GM18861 (cell line): ENCODE measurements around the gene KHDRBS1.
"Not testable (repeated sequence)": the region's sequence is repeated elsewhere in the genome, so short reads cannot be mapped to it uniquely, and the experiment has no call there.

Experiments
- ATAC-seq: cut with Tn5 transposase; IDR thresholded peaks from one replicate; pipeline ENCODE4 v1.9.1; 2021; ENCODE audit not compliant: unreplicated experiment

Gene KHDRBS1

DNA sequence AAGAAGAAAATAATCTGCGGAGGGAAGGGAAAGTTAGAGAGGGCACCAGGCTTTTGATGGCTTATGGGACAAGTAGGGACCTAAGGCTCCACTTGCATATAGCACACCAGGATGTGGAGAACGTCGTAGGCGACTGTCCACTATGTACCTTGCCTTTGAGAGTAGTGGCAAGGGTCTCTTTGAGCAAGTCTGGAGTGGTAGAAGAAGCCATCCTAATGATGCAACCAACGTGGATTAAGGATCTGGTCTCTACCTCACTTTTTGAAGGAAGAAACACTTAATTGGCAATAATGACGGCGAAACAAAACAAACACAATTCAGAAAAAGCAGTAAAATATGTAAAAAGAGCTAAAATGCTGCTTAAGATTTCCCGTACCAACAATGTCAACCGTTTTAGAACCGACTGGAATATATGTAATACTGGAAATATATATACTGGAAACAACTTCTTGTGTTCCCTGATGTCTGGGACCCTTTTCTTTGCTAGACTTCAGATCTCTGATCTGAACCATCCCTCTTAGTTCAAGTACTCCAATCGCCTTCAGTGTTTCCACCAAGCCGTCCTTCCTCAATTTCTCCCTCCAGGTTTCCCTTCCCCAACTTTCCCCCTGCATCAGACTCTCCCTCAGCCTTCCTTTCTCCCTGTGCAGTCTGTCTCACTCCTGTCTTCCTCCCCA lies 821 bp upstream of the KHDRBS1 start:
- no peak for ATAC-seq

GRCh38 chr1:32014199-32014947 lies 705 bp downstream of the KHDRBS1 start:
- peak; percentile 25 for ATAC-seq

DNA sequence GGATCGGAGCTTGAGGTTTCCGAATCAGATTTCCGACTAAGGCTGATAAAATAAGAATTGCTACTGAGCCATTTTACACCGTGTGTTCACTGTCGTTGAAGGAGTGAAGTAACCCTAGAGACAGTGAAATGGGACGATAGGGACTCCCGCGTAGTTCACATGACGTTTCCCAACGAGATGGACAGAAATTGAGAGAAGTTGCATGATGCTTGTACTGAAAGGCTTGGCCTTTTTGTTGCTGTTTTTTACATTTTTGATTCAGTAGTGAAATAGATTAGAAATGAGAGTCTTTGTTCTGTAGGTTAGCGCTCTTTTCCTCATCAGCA lies 1.2 kb downstream of the KHDRBS1 start:
- ATAC-seq, result no peak

- ATAC-seq, result no peak
These were observed 6.7 kb downstream of the KHDRBS1 start for GRCh38 chr1:32020339-32020738.

GRCh38 chr1:32021574-32022018 lies 7.9 kb downstream of the KHDRBS1 start:
- not testable (repeated sequence) for ATAC-seq

DNA sequence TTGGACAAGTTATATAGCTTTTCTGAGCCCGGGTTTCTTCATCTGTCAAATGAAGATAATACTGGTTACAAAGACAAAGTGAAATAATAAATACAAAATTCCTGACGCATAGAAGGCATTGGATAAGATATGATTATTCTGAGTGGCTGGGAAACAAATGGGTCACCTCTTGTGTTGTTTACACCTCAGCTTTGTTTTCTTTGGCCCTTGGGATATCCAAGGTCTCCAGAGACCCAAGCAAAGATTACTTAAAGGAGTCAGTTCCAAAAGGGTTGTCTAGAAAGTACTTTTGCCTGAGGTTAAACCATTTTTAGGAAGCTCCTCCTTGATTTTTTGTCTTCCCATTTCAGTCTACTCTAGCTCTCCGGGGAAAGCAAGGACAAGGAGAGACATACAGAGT lies 9.7 kb downstream of the KHDRBS1 start:
- no peak for ATAC-seq

DNA sequence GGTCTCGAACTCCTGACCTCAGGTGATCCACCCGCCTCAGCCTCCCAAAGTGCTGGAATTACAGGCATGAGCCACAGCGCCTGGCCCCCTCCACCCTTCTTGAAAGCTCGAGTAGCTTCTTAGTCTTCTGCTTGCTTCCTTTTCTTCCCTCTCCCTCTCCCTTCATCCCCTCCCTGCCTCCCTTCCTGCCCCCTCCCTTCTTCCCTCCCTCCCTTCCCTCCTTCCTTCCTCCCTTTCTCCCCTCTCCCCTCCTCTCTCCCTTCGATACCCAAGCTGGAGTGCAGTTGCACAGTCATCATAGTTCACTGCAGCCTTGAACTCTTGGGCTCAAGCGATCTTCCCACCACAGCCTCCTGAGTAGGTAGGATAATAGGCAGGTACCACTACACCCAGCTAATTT lies 11.8 kb downstream of the KHDRBS1 start:
- no peak for ATAC-seq

GRCh38 chr1:32028746-32029145 lies 15.1 kb downstream of the KHDRBS1 start:
- no peak for ATAC-seq

- no peak for ATAC-seq
These were observed 18.1 kb downstream of the KHDRBS1 start for GRCh38 chr1:32031578-32032274.

DNA sequence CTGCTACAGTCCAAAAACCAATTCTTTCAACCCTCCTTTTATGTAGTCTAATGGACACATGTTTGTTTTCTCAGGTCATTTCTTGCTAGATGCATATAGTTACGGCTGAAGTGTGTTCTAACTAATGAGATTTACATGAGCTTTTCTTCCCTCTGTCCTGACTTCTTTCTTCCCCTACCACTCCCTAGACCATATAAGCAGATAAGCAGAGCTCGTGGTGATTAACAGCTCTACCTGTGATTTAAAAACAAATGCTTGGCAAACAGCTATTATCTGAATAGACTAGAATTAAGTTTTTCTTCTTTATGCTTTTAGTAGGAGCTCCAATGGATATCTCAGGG lies 18.6 kb downstream of the KHDRBS1 start:
- no peak for ATAC-seq

- ATAC-seq, result no peak
These were observed 21.5 kb downstream of the KHDRBS1 start for GRCh38 chr1:32035119-32035518.

- no peak for ATAC-seq
These were observed 27.0 kb downstream of the KHDRBS1 start for GRCh38 chr1:32040711-32041110.

DNA sequence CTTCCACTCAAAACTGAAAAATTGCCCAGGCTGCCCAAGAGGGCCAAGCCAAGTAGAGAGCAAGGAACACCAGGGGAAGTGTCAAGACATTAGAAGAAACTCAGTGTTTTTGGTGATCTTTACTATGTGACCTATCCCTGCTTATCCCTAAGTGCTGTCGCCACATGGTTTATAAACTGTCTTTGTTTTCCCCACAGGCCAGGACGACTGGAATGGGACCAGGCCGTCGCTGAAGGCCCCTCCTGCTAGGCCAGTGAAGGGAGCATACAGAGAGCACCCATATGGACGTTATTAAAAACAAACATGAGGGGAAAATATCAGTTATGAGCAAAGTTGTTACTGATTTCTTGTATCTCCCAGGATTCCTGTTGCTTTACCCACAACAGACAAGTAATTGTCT lies 28.7 kb downstream of the KHDRBS1 start:
- no peak for ATAC-seq

- no peak for ATAC-seq
These were observed 30.6 kb downstream of the KHDRBS1 start for GRCh38 chr1:32044234-32044633.

DNA sequence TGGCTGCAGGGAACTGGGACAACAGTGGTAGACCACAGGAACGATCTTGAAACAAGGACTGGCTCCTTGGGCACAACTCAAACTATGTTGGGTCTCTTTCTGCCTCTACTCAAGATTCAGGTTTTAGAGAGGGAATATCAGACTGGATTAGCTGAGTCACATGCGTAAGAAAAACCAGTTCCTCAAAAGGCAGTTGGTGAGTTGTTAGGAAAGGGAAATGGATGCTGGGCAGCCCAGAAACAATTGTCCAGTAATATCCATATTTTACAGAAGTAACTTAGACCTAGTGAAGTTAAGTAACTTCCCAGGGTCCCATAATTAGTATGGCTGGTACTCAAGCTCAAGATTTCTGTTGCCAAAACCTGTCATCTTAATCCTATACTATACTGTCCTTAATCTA lies 32.1 kb downstream of the KHDRBS1 start:
- ATAC-seq, result no peak

DNA sequence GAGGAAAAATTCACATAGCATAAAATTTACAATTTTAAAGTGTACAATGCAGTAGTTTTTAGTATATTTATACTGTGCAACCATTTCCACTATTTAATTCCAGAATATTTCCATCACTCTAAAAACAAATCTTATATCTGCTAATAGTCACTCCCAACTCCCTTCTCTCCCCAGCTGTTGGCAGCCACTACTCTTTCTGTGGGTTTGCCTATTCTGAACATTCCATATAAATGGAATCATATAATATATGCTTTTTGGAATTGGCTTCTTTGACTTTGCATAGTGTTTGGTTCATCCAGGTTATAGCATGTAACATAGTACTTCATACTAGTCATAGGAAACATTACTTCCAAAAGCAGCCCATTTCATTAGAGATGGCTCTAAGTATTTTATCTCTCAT lies 34.0 kb downstream of the KHDRBS1 start:
- ATAC-seq, result no peak

- no peak for ATAC-seq
These were observed 34.8 kb downstream of the KHDRBS1 start for GRCh38 chr1:32048440-32048839.

DNA sequence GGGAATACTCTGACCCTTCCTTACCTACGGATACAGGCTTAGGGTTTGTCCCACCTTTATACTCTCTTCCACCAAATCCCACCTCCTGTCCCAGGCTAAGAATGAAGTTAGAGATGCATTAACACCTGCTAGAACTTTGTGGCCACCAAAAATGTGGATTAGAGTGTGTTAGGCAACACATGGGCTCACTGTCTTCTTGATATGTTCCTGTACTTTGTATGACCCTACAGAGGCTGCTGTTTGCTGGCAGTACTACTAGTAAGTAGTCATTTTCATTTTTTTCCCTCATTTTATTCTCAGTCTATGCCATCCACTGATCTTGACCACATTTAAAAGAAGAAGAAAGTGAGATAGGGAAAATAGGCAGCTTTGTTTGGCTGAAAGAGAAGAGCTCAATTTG lies 38.0 kb downstream of the KHDRBS1 start:
- ATAC-seq, result no peak

GRCh38 chr1:32052887-32053286 lies 39.2 kb downstream of the KHDRBS1 start:
- no peak for ATAC-seq

DNA sequence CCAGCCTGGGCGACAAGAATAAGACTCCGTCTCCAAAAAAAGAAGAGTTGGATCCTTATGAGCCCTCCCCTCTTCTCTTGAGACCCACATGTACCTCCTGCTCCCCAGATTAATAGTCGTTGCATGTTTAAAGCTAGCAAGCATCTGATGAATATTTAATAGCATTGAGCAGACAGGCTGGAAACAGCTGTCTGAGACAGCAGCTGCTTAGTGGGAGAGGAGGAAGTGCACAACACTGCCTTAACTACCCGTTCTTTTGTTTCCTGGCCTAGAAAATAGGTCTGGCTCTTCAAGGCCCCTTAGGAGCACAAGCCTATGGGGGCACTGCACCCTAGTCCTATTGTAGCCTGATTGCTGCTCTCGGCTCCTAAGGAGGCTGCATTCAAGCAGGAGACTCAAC lies 41.7 kb downstream of the KHDRBS1 start:
- ATAC-seq, result no peak

GRCh38 chr1:32056598-32056997 lies 42.9 kb downstream of the KHDRBS1 start:
- ATAC-seq, result no peak

DNA sequence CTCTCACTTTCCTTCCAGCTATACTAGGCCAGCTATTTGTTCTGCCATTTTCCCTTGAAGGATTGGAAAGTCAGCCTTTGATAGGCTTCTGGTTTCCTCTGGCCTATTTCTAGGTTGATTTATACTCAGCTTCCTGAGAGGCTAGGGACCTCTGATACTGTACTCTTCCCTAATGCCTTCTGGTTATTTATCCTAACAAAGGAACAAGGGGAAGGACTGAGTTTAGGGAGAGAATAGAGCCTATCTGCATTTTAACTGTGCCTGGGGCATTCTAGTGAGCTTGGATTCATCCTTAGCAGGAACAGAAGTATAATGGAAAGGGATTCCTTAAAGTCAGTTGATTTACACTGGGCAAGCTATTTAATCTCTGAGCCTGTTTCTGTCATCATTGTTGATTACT lies 47.2 kb downstream of the KHDRBS1 start:
- ATAC-seq, result no peak
